Putamen (tissue), 1 donor: Measurements from ENCODE around the gene ST3GAL3.

Source experiments
- DNase-seq: peaks from one replicate; pipeline ENCODE4 v3.0.0-alpha.2; 2016; ENCODE audit warnings: low spot score

ST3GAL3 gene

GRCh38 chr1:43707190-43708001 is at the start of gene ST3GAL3:
Gene ST3GAL3, plus strand, starts transcription at chr1:43707536. Its CDS starts 28,727 bp downstream, at chr1:43736263.
- DNase-seq = peak; percentile 93

- no peak for DNase-seq
These were observed 47.8 kb upstream of the ST3GAL3 start for GRCh38 chr1:43659212-43660166.

- peak; percentile 71 for DNase-seq
These were observed 47.0 kb upstream of the ST3GAL3 start for GRCh38 chr1:43660355-43660754.

DNA sequence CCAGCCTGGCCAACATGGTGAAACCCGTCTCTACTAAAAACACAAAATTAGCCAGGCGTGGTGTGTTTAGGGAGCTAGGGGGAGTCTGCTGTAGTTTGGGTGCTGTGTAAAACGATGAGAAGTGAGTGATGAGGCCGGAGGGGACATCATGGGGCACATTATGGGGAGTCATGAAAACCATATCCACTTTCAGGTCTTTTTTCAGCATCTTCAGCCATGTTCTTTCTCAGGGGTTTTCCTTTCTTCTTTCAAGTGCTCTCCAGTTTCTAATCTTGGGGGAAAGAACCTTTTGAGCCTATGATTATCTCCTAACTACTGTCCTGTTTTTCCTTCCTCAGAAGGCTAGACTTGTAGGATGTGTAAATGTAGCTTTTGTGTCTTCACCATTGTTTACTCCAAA is 43.0 kb upstream of the ST3GAL3 start:
- no peak for DNase-seq

GRCh38 chr1:43666608-43667007 is 40.7 kb upstream of the ST3GAL3 start:
- DNase-seq = no peak

GRCh38 chr1:43668956-43669355 is 38.4 kb upstream of the ST3GAL3 start:
- DNase-seq = no peak

GRCh38 chr1:43669878-43670277 is 37.5 kb upstream of the ST3GAL3 start:
- no peak for DNase-seq

DNA sequence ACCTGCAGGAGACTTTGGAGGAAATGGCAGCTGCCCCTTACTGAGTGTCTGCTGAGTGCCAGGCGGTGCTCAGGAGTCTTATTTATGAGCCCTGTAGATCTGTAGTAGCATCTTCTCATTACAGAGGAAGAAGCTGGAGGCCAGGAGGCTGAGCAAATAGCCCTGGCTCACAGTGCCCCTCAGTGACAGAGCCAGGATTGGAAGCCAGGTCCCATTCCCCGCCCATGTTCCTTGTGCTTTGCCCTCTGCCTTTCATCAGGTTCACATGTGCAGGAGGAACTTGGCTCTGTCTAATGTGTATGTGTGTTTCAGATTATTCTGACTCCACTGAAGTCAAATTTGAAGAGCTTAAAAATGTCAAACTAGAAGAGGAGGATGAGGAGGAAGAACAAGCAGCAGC is 36.1 kb upstream of the ST3GAL3 start:
- no peak for DNase-seq

GRCh38 chr1:43671626-43672330 is 35.6 kb upstream of the ST3GAL3 start:
- DNase-seq = no peak

- DNase-seq = no peak
These were observed 34.1 kb upstream of the ST3GAL3 start for GRCh38 chr1:43673261-43673660.

DNA sequence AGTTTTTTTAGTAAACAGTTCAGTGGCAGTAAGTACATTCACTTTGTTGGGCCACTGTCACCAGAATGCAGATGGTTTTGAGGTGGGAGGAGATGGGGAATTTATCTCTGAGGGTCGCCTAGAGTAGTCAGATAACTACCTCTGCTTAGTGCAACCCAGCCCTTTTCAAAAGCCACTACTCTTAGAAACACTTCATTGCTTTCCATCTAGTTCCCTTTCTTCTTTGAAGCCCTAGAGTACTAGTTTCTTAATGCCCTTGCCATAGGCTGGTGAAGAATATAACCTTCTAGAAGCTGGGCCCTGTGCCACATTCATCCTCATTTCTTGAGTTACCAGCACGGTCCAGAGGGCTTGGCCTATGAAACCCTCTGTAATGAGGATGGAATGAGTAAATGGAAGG is 28.4 kb upstream of the ST3GAL3 start:
- no peak for DNase-seq

- no peak for DNase-seq
These were observed 23.8 kb upstream of the ST3GAL3 start for GRCh38 chr1:43683560-43683959.

- DNase-seq = no peak
These were observed 20.5 kb upstream of the ST3GAL3 start for GRCh38 chr1:43686801-43687200.

DNA sequence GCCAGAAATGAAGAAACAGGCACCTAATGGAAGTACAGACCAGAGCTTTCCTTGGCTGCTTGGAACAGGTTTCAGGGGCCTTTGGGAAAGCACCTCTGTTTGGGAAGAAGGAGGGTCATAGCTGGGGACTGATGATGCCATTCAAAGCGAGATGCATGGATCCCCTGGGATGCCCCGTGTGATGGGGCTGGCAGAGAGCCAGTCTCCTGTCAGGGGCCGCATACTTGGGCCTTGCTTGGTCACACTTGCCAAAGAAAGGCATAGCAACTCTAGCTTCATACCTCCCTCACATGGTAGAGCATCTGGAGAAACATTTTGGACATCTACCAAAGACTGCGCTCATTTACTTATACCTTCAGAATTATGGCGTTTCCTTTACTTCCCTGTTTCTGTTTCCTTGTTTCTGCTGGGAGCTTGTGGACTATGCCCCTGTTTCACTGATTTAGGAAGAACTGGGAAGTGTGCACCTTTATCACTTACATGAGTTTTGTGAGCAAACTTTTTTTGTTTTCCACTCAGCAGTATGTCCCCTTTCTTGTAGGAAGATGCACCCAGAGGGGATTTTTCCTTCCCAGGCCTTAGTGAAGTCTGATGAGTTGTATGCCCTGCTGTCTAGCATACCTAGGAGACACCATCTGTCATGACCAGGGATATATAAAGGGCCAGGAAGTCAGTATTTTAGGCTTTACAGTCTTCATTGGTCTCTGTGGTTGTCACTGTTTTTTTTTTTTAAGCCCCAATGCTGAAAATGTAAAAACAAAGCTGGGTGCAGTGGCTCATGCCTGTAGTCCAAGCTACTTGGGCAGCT is 19.8 kb upstream of the ST3GAL3 start:
- no peak for DNase-seq

DNA sequence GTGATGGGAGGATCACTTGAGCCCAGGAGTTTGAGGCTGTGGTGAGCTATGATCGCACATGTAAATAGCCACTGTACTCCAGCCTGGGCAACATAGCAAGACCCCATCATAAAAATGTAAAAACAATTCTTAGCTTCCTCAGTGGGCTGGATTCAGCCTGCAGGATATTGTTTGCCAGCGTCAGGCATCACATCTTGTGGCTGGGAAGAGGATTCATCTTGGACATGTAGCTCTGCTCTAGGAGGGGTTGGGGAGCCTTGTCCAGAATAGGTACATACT is 19.3 kb upstream of the ST3GAL3 start:
- DNase-seq = no peak

DNA sequence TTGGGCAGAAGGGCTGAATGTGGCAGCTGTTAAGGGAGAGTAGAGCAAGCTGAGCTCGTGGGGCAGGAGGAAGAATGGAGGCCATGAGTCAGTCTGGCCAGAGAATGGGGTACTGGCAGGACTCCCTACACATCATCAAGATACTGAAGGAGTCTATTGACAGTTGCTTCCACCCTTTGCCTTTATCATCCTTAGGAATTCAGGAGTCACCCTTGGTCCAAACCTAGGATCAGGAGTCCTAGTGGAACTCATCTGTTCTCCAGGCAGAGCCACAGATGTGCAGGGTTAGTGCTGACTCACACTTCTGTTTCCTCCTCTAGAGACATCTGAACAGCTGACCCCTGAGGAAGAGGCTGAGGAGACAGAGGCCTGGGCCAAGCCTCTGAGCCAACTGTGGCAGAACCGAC is 18.7 kb upstream of the ST3GAL3 start:
- DNase-seq = no peak

GRCh38 chr1:43689289-43689688 is 18.0 kb upstream of the ST3GAL3 start:
- DNase-seq = no peak

GRCh38 chr1:43691871-43692815 is 15.2 kb upstream of the ST3GAL3 start:
- peak; percentile 54 for DNase-seq

DNA sequence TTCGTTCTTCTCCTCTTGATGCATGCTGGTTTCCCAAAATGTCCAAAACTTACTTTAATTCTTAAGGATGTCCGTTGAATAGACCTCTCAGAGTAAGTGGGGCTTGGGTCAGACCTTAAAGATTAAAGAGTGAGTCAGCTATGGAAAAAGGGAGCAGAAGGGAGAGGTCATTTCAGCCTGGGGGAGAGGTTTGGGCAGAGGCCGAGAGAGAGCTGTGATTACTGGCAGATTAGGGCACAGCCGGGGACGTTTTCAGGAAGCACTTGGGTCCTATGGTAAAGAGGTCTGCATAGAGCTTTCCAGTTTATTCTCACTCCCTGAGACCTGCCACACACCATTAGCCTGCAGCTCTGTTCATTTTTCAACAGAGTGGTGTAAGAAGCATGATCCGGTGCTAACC is 14.0 kb upstream of the ST3GAL3 start:
- DNase-seq = no peak

- no peak for DNase-seq
These were observed 8.1 kb upstream of the ST3GAL3 start for GRCh38 chr1:43699281-43699680.

- DNase-seq = no peak
These were observed 3.5 kb upstream of the ST3GAL3 start for GRCh38 chr1:43703836-43704235.
